IMR-90 (cell line): ENCODE results near the gene NPS. TPM values are rescaled to one million over a fixed set of nuclear protein-coding genes. Genes with fewer than 3 reads are reported as not detected.

Experiments used
- ATAC-seq: fragments of 200-7000 bp; cut with Tn5 transposase; 2 replicates; pipeline ENCODE4 v1.9.1; 2020; ENCODE audit warnings: low read depth, mild to moderate bottlenecking, moderate library complexity
- BruUV-seq: library from RNA; stranded (reverse); fragments of 400-500 nt; replicated peaks from 2 replicates; lab custom pipeline; 2021; lab: Mats Ljungman, UMichigan
- CTCF ChIA-PET: fragments of 300-600 bp; formaldehyde crosslinking; extraction: SDS; loops from one replicate; lab custom pipeline; 2021; ENCODE audit warnings: antibody characterized with exemption; lab: Yijun Ruan, JAX
- POLR2A ChIA-PET: fragments of 300-600 bp; sonication (Branson Sonifier 250); formaldehyde crosslinking; loops from one replicate; lab custom pipeline; 2022; ENCODE audit warnings: antibody characterized with exemption; ENCODE audit not compliant: unreplicated experiment; lab: Charles Lee
- DNase-seq: peaks from one replicate; pipeline ENCODE4 v3.0.0; 2013
- H2AFZ ChIP-seq: replicated peaks from 2 replicates; pipeline ENCODE3; 2013; ENCODE audit warnings: low read length, mild to moderate bottlenecking; ENCODE audit not compliant: poor library complexity
- H2AK5ac ChIP-seq: 2 replicates; pipeline ENCODE4 v1.6.1; 2013; ENCODE audit warnings: low read depth, low read length, inconsistent platforms
- H2AK9ac ChIP-seq: replicated peaks from 2 replicates; pipeline ENCODE3; 2013; ENCODE audit warnings: mild to moderate bottlenecking, low read depth, low read length, moderate library complexity; ENCODE audit not compliant: poor library complexity
- H2BK120ac ChIP-seq: 2 replicates; pipeline ENCODE4 v1.6.1; 2013; ENCODE audit warnings: low read depth, low read length, inconsistent platforms
- H2BK15ac ChIP-seq: 3 replicates; pipeline ENCODE4 v1.6.1; 2013; ENCODE audit warnings: low read depth, low read length, inconsistent platforms
- H2BK20ac ChIP-seq: 2 replicates; pipeline ENCODE4 v1.6.1; 2013; ENCODE audit warnings: low read depth, mild to moderate bottlenecking, inconsistent platforms, low read length, moderate library complexity
- H2BK5ac ChIP-seq: 2 replicates; pipeline ENCODE4 v1.6.1; 2013; ENCODE audit warnings: mild to moderate bottlenecking, low read depth, low read length, inconsistent platforms; ENCODE audit not compliant: poor library complexity, severe bottlenecking
- H3K14ac ChIP-seq: replicated peaks from 2 replicates; pipeline ENCODE4 v1.6.1; 2013; ENCODE audit warnings: low read depth, low read length, inconsistent platforms
- H3K18ac ChIP-seq: 2 replicates; pipeline ENCODE4 v1.6.1; 2013; ENCODE audit warnings: low read depth, low read length, control low read depth
- H3K23ac ChIP-seq: 2 replicates; pipeline ENCODE4 v1.6.1; 2013; ENCODE audit warnings: low read depth, low read length, inconsistent platforms
- H3K27ac ChIP-seq: 2 replicates; pipeline ENCODE4 v1.5.1; 2013; ENCODE audit warnings: mild to moderate bottlenecking, control low read depth, low read length; ENCODE audit not compliant: insufficient read depth
- H3K27me3 ChIP-seq: 2 replicates; pipeline ENCODE4 v1.6.1; 2013; ENCODE audit warnings: low read length; ENCODE audit not compliant: control insufficient read depth, insufficient read depth
- H3K36me3 ChIP-seq: 2 replicates; pipeline ENCODE4 v1.6.1; 2013; ENCODE audit warnings: low read length, mixed read lengths; ENCODE audit not compliant: control insufficient read depth, insufficient read depth
- H3K4ac ChIP-seq: 2 replicates; pipeline ENCODE4 v1.6.1; 2013; ENCODE audit warnings: low read depth, low read length, inconsistent platforms
- H3K4me1 ChIP-seq: 2 replicates; pipeline ENCODE4 v1.6.1; 2013; ENCODE audit warnings: low read length, mixed read lengths; ENCODE audit not compliant: control insufficient read depth, insufficient read depth
- H3K4me2 ChIP-seq: 2 replicates; pipeline ENCODE4 v1.6.1; 2013; ENCODE audit warnings: low read depth, mild to moderate bottlenecking, control low read depth, low read length, moderate library complexity
- H3K4me3 ChIP-seq: 2 replicates; pipeline ENCODE4 v1.5.1; 2013; ENCODE audit warnings: low read depth, mild to moderate bottlenecking, control low read depth, low read length, moderate library complexity; ENCODE audit not compliant: insufficient read depth
- H3K56ac ChIP-seq: 2 replicates; pipeline ENCODE4 v1.6.1; 2013; ENCODE audit warnings: low read length, inconsistent platforms; ENCODE audit not compliant: insufficient read depth; ENCODE audit errors: extremely low read depth
- H3K79me1 ChIP-seq, 2 experiments: 2 replicates each; pipeline ENCODE4 v1.6.1; 2013; ENCODE audit warnings: low read length in 2 of 2, inconsistent platforms in 1 of 2, low read depth in 1 of 2
- H3K9ac ChIP-seq: 2 replicates; pipeline ENCODE4 v1.6.1; 2013; ENCODE audit warnings: low read depth, low read length, control low read depth
- H3K9me1 ChIP-seq: 2 replicates; pipeline ENCODE4 v1.6.1; 2013; ENCODE audit warnings: low read length, inconsistent platforms; ENCODE audit not compliant: insufficient read depth
- H3K9me3 ChIP-seq: 2 replicates; pipeline ENCODE4 v1.6.1; 2013; ENCODE audit warnings: low read length; ENCODE audit not compliant: control insufficient read depth, insufficient read depth
- H4K20me1 ChIP-seq: 2 replicates; pipeline ENCODE4 v1.6.1; 2013; ENCODE audit warnings: low read length, inconsistent platforms; ENCODE audit not compliant: insufficient read depth
- H4K5ac ChIP-seq: 2 replicates; pipeline ENCODE4 v1.6.1; 2013; ENCODE audit warnings: mild to moderate bottlenecking, low read depth, low read length, control low read depth
- H4K8ac ChIP-seq, 2 experiments: 2 replicates each; pipeline ENCODE4 v1.6.1; 2013; ENCODE audit warnings: low read depth in 2 of 2, low read length in 2 of 2, control low read depth in 1 of 2, inconsistent platforms in 1 of 2
- H4K91ac ChIP-seq: 2 replicates; pipeline ENCODE4 v1.6.1; 2013; ENCODE audit warnings: low read depth, low read length, inconsistent platforms; ENCODE audit not compliant: insufficient read depth
- BHLHE40 ChIP-seq: fragments of 150-350 bp; IDR thresholded peaks from 2 replicates; pipeline ENCODE4 v1.6.1; 2016; ENCODE audit warnings: mild to moderate bottlenecking, low read depth, low read length
- CEBPB ChIP-seq: IDR thresholded peaks from 2 replicates; pipeline ENCODE4 v1.6.1; 2012; ENCODE audit warnings: low read depth, low read length, improper control_type of control experiment
- CHD1 ChIP-seq: IDR thresholded peaks from 2 replicates; pipeline ENCODE4 v1.6.1; 2012; ENCODE audit warnings: low read depth, low read length, improper control_type of control experiment
- CTCF ChIP-seq: conservative IDR thresholded peaks from 2 replicates; pipeline ENCODE4 v1.5.1; 2012; ENCODE audit warnings: mild to moderate bottlenecking, low read depth, low read length, improper control_type of control experiment
- FOS ChIP-seq: fragments of 150-350 bp; IDR thresholded peaks from 2 replicates; pipeline ENCODE4 v1.6.1; 2016; ENCODE audit warnings: low read depth, low read length
- MAFK ChIP-seq: IDR thresholded peaks from 2 replicates; pipeline ENCODE4 v1.6.1; 2012; ENCODE audit warnings: low read depth, low read length, improper control_type of control experiment
- MXI1 ChIP-seq: IDR thresholded peaks from 2 replicates; pipeline ENCODE4 v1.6.1; 2012; ENCODE audit warnings: low read depth, mild to moderate bottlenecking, low read length, moderate library complexity, borderline replicate concordance
- NFE2L2 ChIP-seq: fragments of 150-350 bp; IDR thresholded peaks from 2 replicates; pipeline ENCODE4 v1.6.1; 2016; ENCODE audit warnings: low read depth, mild to moderate bottlenecking, low read length
- POLR2A ChIP-seq: IDR thresholded peaks from 2 replicates; pipeline ENCODE4 v1.6.1; 2012; ENCODE audit warnings: mild to moderate bottlenecking, low read depth, low read length
- RAD21 ChIP-seq: IDR thresholded peaks from 2 replicates; pipeline ENCODE4 v1.6.1; 2012; ENCODE audit warnings: low read length, improper control_type of control experiment
- RCOR1 ChIP-seq: IDR thresholded peaks from 2 replicates; pipeline ENCODE4 v1.6.1; 2012; ENCODE audit warnings: mild to moderate bottlenecking, low read length, improper control_type of control experiment; ENCODE audit not compliant: insufficient replicate concordance
- RFX5 ChIP-seq: IDR thresholded peaks from 2 replicates; pipeline ENCODE4 v1.8.0; 2012; ENCODE audit warnings: low read depth, mild to moderate bottlenecking, low read length, moderate library complexity
- WGBS, 2 experiments: methylation state at CpG; one replicate each; pipeline versions ENCODE4 v1.1.5 to v1.1.7; 2013; ENCODE audit warnings: missing lambda C conversion rate in 2 of 2; ENCODE audit not compliant: insufficient read length in 1 of 2; ENCODE audit errors: extremely low coverage in 2 of 2; 5-methylcytosine and 5-hydroxymethylcytosine counted together
- dilution Hi-C: fragments of 300-500 bp; cut with HindIII; formaldehyde crosslinking; loops from one replicate; pipeline ENCODE4 v1.14.3; 2018; ENCODE audit warnings: low sequenced_read_pairs; ENCODE audit not compliant: unreplicated experiment
- in situ Hi-C: fragments of 300-500 bp; cut with MboI; formaldehyde crosslinking; loops from 3 replicates; pipeline ENCODE4 v1.14.3; 2019; ENCODE audit warnings: low sequenced_read_pairs, inconsistent platforms, mixed read lengths
- intact Hi-C: fragments of 100-400 bp; cut with micrococcal nuclease; formaldehyde crosslinking; loops from 2 replicates; pipeline ENCODE4 v1.10.0; 2022
- polyA plus RNA-seq, 3 experiments: library from polyadenylated mRNA; depleted of rRNA; stranded (reverse); fragments of >200 nt; gene quantifications; 2 replicates each; pipeline ENCODE4 v1.2.3, GENCODE V29; 2012; ENCODE audit warnings: low replicate concordance in 1 of 3
- total RNA-seq: library from RNA; depleted of rRNA; stranded (reverse); fragments of >200 nt; gene quantifications from 2 replicates; pipeline ENCODE4 v1.2.3, GENCODE V29; 2012
- TF ChIP-seq, protein P1 (sequence below): fragments of 150-350 bp; IDR thresholded peaks from 2 replicates; pipeline ENCODE4 v1.6.1; 2016; ENCODE audit warnings: low read depth, mild to moderate bottlenecking, low read length, moderate library complexity, borderline replicate concordance

Gene NPS
- total and polyA plus RNA-seq, 2 of the 4 experiments (the other 2 are of a cell fraction) = not detected

DNA sequence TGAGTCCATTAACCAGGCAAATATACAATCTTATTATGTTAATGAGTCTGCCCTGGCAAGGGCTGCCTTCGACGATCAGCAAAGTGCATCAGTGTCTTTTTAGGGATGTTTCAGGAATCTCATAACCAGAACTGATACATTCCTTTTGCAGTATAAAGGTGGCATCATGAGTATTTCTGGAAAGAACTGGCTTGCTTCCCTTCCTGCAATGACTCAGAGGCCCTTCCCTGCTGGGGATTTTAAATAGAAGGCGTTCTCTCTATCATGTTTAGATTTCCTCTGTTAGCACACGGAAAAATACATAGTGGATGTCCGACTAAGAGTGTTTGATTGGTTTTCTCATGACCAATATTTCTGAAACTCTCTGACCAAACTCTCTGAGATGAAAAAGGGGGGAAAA lies 1.8 kb downstream of the NPS start:
- Histone ChIP-seq H2AK5ac (no peak overlapping the region), H3K27ac (no peak overlapping the region), H2BK20ac (no peak overlapping the region), H3K4me1 (no peaks in the 10 kb centered on the region), H4K91ac (no peak overlapping the region), H3K14ac (no peak overlapping the region), H4K5ac (no peak overlapping the region), H3K27me3 (no peaks in the 10 kb centered on the region), H3K4me2 (no peak overlapping the region), H2BK120ac (no peak overlapping the region), H3K23ac (no peak overlapping the region), H4K8ac (no peak overlapping the region), H3K9me1 (no peaks in the 10 kb centered on the region), H3K36me3 (no peaks in the 10 kb centered on the region), H3K18ac (no peak overlapping the region), H3K9me3 (0 out of 2 replicates have a peak, but pooled peaks cover 2% of the 10 kb centered on the region), H2AK9ac (no peak overlapping the region), H2AFZ (no peak overlapping the region), H3K4ac (no peak overlapping the region), H3K4me3 (no peak overlapping the region), H3K79me1 (no peaks in the 10 kb centered on the region), H2BK5ac (no peak overlapping the region), H3K56ac (no peak overlapping the region), H3K9ac (no peak overlapping the region), H4K20me1 (no peaks in the 10 kb centered on the region), H2BK15ac (no peak overlapping the region)
- ATAC-seq (no peak), DNase-seq (no peak)
- intact Hi-C loops = no loop called here
- CTCF ChIA-PET = no interaction called here
- no TSS peak for BruUV-seq
- dilution Hi-C loops = no loop called here
- POLR2A ChIA-PET = no interaction called here
- TF ChIP-seq CEBPB = no peak
- no peak for TF ChIP-seq RAD21
- TF ChIP-seq, protein P1, sequence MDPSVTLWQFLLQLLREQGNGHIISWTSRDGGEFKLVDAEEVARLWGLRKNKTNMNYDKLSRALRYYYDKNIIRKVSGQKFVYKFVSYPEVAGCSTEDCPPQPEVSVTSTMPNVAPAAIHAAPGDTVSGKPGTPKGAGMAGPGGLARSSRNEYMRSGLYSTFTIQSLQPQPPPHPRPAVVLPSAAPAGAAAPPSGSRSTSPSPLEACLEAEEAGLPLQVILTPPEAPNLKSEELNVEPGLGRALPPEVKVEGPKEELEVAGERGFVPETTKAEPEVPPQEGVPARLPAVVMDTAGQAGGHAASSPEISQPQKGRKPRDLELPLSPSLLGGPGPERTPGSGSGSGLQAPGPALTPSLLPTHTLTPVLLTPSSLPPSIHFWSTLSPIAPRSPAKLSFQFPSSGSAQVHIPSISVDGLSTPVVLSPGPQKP = no peak
- TF ChIP-seq POLR2A = no peak
- no peak for TF ChIP-seq MAFK
- no peak for TF ChIP-seq CTCF
- TF ChIP-seq BHLHE40 = no peak
- TF ChIP-seq MXI1 = no peak
- TF ChIP-seq RFX5 = no peak
- TF ChIP-seq FOS = no peak
- no peak for TF ChIP-seq RCOR1
- TF ChIP-seq NFE2L2 = no peak
- no peak for TF ChIP-seq CHD1
- WGBS, 2 experiments = no CpG with 5 or more reads among the region's 5 CpGs
- in situ Hi-C loops = no loop called here
